ENCODE measurements around the gene COL4A3. TPM values are rescaled to one million over a fixed set of nuclear protein-coding genes. Genes with fewer than 3 reads are reported as not detected.

The COL4A3 gene
- total RNA-seq, 4 donors from 2014 or later, result 0.19 to 7.7 (median 4.5) TPM

GRCh38 chr2:227125506-227125905 lies 38.9 kb upstream of the COL4A3 start:
- TF ChIP-seq CTCF (IDR thresholded peaks at IDR 0.05; ENCODE audit: low read depth), result no peak

- TF ChIP-seq CTCF (IDR thresholded peaks at IDR 0.05; ENCODE audit: low read depth), result no peak
These were observed 37.2 kb upstream of the COL4A3 start for GRCh38 chr2:227127201-227127600.

- no peak for TF ChIP-seq CTCF (IDR thresholded peaks at IDR 0.05; ENCODE audit: low read depth)
These were observed 33.8 kb upstream of the COL4A3 start for GRCh38 chr2:227130636-227131035.

GRCh38 chr2:227132986-227133385 lies 31.4 kb upstream of the COL4A3 start:
- no peak for TF ChIP-seq CTCF (IDR thresholded peaks at IDR 0.05; ENCODE audit: low read depth)

- no peak for TF ChIP-seq CTCF (IDR thresholded peaks at IDR 0.05; ENCODE audit: low read depth)
These were observed 29.8 kb upstream of the COL4A3 start for GRCh38 chr2:227134591-227134990.

GRCh38 chr2:227141301-227141700 lies 23.1 kb upstream of the COL4A3 start:
- no peak for TF ChIP-seq CTCF (IDR thresholded peaks at IDR 0.05; ENCODE audit: low read depth)

GRCh38 chr2:227143895-227144294 lies 20.5 kb upstream of the COL4A3 start:
- no peak for TF ChIP-seq CTCF (IDR thresholded peaks at IDR 0.05; ENCODE audit: low read depth)
